K562 (cell line): Measurements from ENCODE around the gene VSIG4. TPM values are rescaled to one million over a fixed set of nuclear protein-coding genes. Genes with fewer than 3 reads are reported as not detected.

Experiments used
- ATF1 ChIP-seq, 2 experiments: fragments of 450-650 bp in 1 of 2; IDR thresholded peaks; 2 replicates each; pipeline ENCODE4 v1.6.1; 2016; ENCODE audit warnings: missing compliant biosample characterization in 1 of 2, missing genetic modification characterization in 1 of 2
- CEBPB ChIP-seq: fragments of 450-650 bp; IDR thresholded peaks from 2 replicates; pipeline ENCODE4 v1.6.1; 2016; ENCODE audit warnings: missing genetic modification characterization, missing compliant biosample characterization
- ELF1 ChIP-seq: fragments of 200-800 bp; sonication (Bioruptor generic); IDR thresholded peaks from 2 replicates; pipeline ENCODE4 v1.6.1; 2016; ENCODE audit warnings: missing genetic modification characterization, missing compliant biosample characterization
- FOXM1 ChIP-seq, 2 experiments: fragments of 450-650 bp in 1 of 2; sonication (generic) in 1 of 2; formaldehyde crosslinking in 1 of 2; IDR thresholded peaks; 2 replicates each; pipeline versions ENCODE4 v1.6.1 to v1.9.0; 2017 to 2022; ENCODE audit warnings: low read depth in 2 of 2, mild to moderate bottlenecking in 2 of 2, missing genetic modification reagents in 1 of 2, moderate library complexity in 1 of 2
- PBX2 ChIP-seq, 2 experiments: IDR thresholded peaks in 1 of 2; conservative IDR thresholded peaks in 1 of 2; 2 replicates each; pipeline ENCODE4 v1.6.1; 2016; ENCODE audit warnings: low read depth in 2 of 2, mild to moderate bottlenecking in 1 of 2, missing compliant biosample characterization in 1 of 2, missing genetic modification characterization in 1 of 2, moderate library complexity in 1 of 2
- PHB ChIP-seq: fragments of 250-450 bp; sonication (Bioruptor Pico); IDR thresholded peaks from 2 replicates; pipeline ENCODE4 v1.5.0; 2021
- PKNOX1 ChIP-seq: fragments of 450-650 bp; IDR thresholded peaks from 2 replicates; pipeline ENCODE4 v1.6.1; 2016
- RNF2 ChIP-seq: sonication (generic); IDR thresholded peaks from 2 replicates; pipeline ENCODE4 v1.6.1; 2016
- SAFB ChIP-seq: fragments of 200-400 bp; formaldehyde crosslinking; IDR thresholded peaks from 2 replicates; pipeline ENCODE4 v1.6.1; 2017; ENCODE audit warnings: low read depth, low read length, borderline replicate concordance
- TBL1XR1 ChIP-seq, 2 experiments: IDR thresholded peaks; 2 replicates each; pipeline ENCODE4 v1.6.1; 2012; ENCODE audit warnings: improper control_type of control experiment in 2 of 2, low read length in 2 of 2, mild to moderate bottlenecking in 1 of 2
- TOE1 ChIP-seq, 2 experiments: fragments of 450-650 bp in 1 of 2; sonication (generic) in 1 of 2; formaldehyde crosslinking in 1 of 2; IDR thresholded peaks; 2 replicates each; pipeline versions ENCODE4 v1.7.1 to v1.8.0; 2016 to 2022; ENCODE audit warnings: borderline replicate concordance in 2 of 2, mild to moderate bottlenecking in 2 of 2, antibody characterized with exemption in 1 of 2, inconsistent platforms in 1 of 2, low read depth in 1 of 2, missing genetic modification reagents in 1 of 2, moderate library complexity in 1 of 2
- YBX1 ChIP-seq: fragments of 450-650 bp; IDR thresholded peaks from 2 replicates; pipeline ENCODE4 v1.7.1; 2016; ENCODE audit warnings: mild to moderate bottlenecking
- ZBTB17 ChIP-seq: fragments of 450-650 bp; formaldehyde crosslinking; IDR thresholded peaks from 2 replicates; pipeline ENCODE4 v1.4.0; 2020; ENCODE audit warnings: mild to moderate bottlenecking
- ZNF274 ChIP-seq: IDR thresholded peaks from 2 replicates; pipeline ENCODE4 v1.6.1; 2011; ENCODE audit warnings: low read depth, mild to moderate bottlenecking, low read length, moderate library complexity, borderline replicate concordance
- ZNF609 ChIP-seq: sonication (generic); formaldehyde crosslinking; IDR thresholded peaks from 2 replicates; pipeline ENCODE4 v1.8.1; 2023; ENCODE audit warnings: missing genetic modification reagents, mild to moderate bottlenecking, borderline replicate concordance
- ZNF696 ChIP-seq: fragments of 250-450 bp; sonication (Bioruptor Pico); conservative IDR thresholded peaks from 2 replicates; pipeline ENCODE4 v1.4.0; 2020; ENCODE audit warnings: mild to moderate bottlenecking, moderate library complexity
- polyA plus RNA-seq, 8 experiments: library from polyadenylated mRNA; depleted of rRNA in 4 of 8; stranded (reverse) in 5 of 8; unstranded in 3 of 8; fragments of >200 nt; fragmentation: Nextera tagmentation in 2 of 8; fragmentation: Illumina TruSeq in 1 of 8; extraction: Ambion mirVana in 2 of 8; extraction: Trizol in 1 of 8; gene quantifications; 2 replicates each; pipeline versions ENCODE4 v1.2.1 to v1.2.3, GENCODE V29; 2011 to 2014; ENCODE audit warnings: inconsistent platforms in 1 of 8, missing spikeins in 1 of 8
- total RNA-seq, 7 experiments: library from RNA; depleted of rRNA in 6 of 7; stranded (reverse); fragments of >200 nt in 6 of 7; fragmentation: Illumina TruSeq in 2 of 7; extraction: Trizol in 2 of 7; gene quantifications; 2 replicates each; pipeline versions ENCODE4 v1.2.1 to v1.2.3, GENCODE V29; 2011 to 2021; ENCODE audit warnings: low replicate concordance in 1 of 7

Gene VSIG4
- total and polyA plus RNA-seq, 9 of the 15 experiments (the other 6 are each of a cell fraction or from before 2014, with no cell fraction given): 0.22 to 1.6 (median 0.46) TPM; not detected in 1

- no peak for TF ChIP-seq ZNF609 (CRISPR knock-in tag)
- no peak for TF ChIP-seq PKNOX1
- TF ChIP-seq CEBPB: no peak
- 0 out of 2 replicates have a peak, but pooled peaks have one; percentile 0 for TF ChIP-seq TOE1 (IDR thresholded peaks at IDR 0.05; ENCODE audit: borderline replicate concordance)
- TF ChIP-seq TOE1 (CRISPR knock-in tag; IDR thresholded peaks at IDR 0.05; ENCODE audit: borderline replicate concordance, low read depth): no peak
- no peak for TF ChIP-seq ZBTB17 (CRISPR knock-in tag)
- TF ChIP-seq PHB: no peak
- no peak for TF ChIP-seq YBX1
- TF ChIP-seq SAFB: no peak
- TF ChIP-seq RNF2: peak; percentile 52; the same call in 1 of the 2 replicates
- TF ChIP-seq ATF1 (CRISPR knock-in tag; IDR thresholded peaks at IDR 0.05): no peak
- TF ChIP-seq ATF1 (tag; IDR thresholded peaks at IDR 0.05): no peak
- TF ChIP-seq ELF1 (tag): no peak; the same call in 1 of the 2 replicates
- TF ChIP-seq PBX2 (CRISPR knock-in tag; IDR thresholded peaks at IDR 0.05; ENCODE audit: low read depth): no peak
- no peak for TF ChIP-seq PBX2 (tag; conservative IDR thresholded peaks at IDR 0.05; ENCODE audit: low read depth)
- no peak for TF ChIP-seq ZNF274
- TF ChIP-seq ZNF696 (CRISPR knock-in tag): 0 out of 2 replicates have a peak, but pooled peaks have one; percentile 28
- no peak for TF ChIP-seq TBL1XR1 (IDR thresholded peaks at IDR 0.05; ENCODE audit: low read length in 2 of 2)
- TF ChIP-seq FOXM1 (IDR thresholded peaks at IDR 0.05; ENCODE audit: low read depth): no peak
- TF ChIP-seq FOXM1 (CRISPR knock-in tag; IDR thresholded peaks at IDR 0.05; ENCODE audit: low read depth): no peak
These were observed 17.1 kb downstream of the VSIG4 start (continued) for GRCh38 chrX:66022632-66023384.
